GM19023 (cell line): ENCODE results near the gene EDEM1.
A peak's percentile ranks its signal among the peaks of the same experiment; 100 is the strongest.

Experiments used
- ATAC-seq: cut with Tn5 transposase; IDR thresholded peaks from one replicate; pipeline ENCODE4 v1.9.1; 2021; ENCODE audit warnings: mild to moderate bottlenecking, moderate library complexity; ENCODE audit not compliant: unreplicated experiment

The EDEM1 gene

DNA sequence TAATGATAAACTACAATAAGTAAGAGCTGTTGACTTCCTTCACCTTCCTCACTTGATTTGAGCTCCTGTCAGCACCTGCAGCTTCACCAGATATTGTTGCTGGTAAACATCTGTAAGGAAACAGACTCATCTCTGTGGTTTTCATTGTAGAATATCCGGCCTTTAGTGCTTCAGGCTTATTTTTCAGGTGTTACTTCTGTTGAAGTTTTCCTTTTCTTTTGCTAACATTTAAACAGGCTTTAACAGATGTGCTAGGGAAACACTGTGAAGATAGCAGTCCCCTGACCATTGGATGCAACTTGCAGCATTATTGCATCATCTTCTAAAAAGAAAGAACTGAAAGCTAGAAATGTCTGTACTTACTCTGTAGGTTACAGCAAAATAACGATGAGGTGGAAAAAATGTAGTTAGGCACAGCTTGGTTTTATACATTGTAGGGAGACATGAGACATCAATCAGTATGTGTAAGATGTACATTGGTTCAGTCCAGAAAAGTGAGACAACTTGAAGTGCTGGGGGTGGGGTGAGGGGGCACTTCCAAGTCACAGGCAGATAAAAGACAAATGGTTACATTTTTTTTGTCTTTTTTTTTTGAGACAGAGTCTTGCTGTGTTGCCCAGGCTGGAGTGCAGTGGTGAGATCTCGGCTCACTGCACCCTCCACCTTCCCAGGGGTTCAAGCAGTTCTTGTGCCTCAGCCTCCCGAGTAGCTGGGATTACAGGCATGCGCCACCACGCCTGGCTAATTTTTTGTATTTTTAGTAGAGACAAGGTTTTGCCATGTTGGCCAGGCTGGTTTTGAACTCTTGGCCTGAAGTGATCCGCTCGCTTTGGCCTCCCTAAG lies 10.2 kb downstream of the EDEM1 start:
- ATAC-seq, result peak; percentile 82

- no peak for ATAC-seq
These were observed 10.8 kb downstream of the EDEM1 start for GRCh38 chr3:5198313-5198677.

DNA sequence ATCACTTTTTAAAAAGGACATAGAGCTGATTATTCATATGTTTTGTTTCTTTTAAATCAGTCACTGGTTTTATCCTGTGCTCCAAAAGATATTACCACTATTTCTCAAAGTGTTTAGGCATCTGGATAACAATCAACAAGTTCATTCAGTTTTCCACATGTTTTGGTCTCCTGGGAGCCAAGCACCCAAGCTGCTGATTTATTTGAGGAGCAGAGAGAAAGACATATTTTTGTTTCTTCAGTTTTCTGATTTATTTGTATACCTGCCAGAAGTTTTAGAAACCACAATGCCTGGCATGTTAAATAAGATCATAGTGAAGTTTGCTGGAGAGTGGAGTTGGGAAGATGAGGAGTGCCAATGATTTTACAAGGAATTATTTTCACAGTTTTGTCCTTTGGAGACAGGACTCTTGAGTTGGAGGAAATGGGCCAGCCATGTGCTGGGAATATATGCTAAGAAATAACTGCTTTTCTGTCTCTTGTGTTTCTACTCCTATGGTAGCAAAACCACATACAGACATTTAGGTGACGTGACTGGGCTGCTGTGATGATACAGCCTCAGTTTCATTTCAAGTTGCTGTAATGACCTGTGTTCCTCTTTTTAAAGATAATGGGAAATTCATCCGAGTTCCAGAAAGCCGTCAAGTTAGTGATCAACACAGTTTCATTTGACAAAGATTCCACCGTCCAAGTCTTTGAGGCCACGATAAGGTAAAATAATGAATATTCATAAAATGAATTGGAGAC lies 11.7 kb downstream of the EDEM1 start:
- peak; percentile 26 for ATAC-seq

DNA sequence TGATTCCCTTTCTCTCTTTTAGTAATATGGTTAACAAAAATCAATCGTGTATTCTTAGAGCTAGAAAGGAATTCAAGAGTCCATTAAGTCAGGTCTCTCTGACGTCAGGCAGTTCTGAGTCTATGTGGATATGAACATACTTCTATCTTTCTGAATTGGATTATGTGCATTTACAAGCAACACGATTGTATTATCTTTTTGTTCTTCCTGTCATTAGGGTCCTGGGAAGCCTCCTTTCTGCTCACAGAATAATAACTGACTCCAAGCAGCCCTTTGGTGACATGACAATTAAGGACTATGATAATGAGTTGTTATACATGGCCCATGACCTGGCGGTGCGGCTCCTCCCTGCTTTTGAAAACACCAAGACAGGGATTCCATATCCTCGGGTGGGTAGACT lies 14.0 kb downstream of the EDEM1 start:
- no peak for ATAC-seq

DNA sequence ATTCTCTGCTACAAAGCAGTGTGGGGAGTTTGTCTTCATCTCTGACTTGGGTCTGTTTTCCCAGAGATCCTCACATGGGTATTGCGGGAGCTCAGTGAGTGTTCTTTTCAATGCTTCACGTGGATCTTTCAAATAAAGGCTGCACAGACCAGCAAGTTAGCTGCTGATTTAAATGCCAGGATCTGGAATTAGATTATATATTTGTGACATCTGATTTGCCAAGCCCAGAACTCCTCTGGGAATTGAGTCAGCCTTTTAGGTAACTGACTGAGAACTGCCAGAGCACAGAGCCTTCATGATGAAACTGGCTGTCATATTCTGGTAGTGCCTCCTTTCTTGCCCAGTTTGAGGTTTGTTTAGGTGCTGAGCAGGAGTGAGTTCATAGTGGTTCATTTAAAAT lies 14.7 kb downstream of the EDEM1 start:
- ATAC-seq, result no peak

- ATAC-seq, result peak; percentile 98
These were observed 17.8 kb downstream of the EDEM1 start for GRCh38 chr3:5205165-5205941.

DNA sequence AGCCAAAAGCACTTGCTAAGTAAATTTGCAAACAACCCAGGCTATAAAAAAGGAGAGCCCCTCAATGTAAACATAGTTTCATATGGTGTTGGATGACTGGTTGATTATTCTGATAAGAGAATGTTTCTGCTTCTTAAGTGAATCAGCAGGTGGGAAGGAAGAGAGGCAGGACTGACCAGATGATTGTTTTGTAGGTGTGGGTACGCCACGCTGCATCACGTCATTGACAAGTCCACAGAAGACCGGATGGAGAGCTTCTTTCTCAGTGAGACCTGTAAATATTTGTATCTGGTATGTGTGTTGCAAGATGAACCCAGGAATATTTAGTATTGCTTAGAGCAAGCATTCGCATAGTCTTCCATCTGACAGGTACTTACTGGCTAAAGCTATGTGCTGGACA lies 23.4 kb downstream of the EDEM1 start:
- no peak for ATAC-seq

DNA sequence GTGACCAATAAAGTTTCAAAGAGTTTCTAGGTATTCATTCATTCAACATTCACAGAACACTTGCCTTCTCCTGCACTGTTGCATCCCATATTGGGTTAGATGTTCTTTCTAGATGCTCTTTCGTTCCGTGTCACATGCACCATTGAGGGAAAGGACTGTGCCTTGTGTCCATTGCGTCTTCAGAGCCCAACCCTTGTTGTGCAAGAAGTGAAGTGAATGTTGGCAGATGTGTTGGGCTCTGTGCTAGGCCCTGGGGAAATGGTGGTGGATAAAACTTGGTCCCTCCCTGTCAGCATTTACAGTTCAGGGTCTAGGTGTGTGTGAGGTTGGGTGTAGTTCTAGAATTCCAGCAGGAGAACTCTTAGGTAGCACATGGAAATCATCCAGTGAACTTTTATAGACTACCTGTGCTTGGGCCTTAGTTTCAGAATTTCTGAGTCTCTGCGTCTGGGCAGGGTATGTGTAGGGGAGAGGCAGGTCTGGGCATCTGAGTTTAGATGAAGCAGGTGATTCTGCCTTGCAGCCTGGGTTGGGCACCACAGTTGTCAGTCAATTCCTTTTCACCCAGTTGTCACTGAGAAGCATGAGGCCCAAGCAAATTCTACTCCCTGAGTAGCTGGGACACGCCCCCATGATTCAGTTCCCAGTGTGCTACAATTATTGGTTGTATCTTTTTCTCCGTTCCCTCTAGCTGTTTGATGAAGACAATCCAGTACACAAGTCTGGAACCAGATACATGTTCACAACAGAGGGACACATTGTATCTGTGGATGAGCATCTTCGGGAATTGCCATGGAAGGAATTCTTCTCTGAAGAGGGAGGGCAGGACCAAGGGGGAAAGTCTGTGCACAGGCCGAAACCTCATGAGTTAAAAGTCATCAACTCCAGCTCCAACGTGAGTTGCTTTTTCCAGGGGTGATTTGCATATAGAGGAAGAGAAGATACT lies 25.4 kb downstream of the EDEM1 start:
- ATAC-seq, result no peak

- no peak for ATAC-seq
These were observed 26.1 kb downstream of the EDEM1 start for GRCh38 chr3:5213574-5213966.

DNA sequence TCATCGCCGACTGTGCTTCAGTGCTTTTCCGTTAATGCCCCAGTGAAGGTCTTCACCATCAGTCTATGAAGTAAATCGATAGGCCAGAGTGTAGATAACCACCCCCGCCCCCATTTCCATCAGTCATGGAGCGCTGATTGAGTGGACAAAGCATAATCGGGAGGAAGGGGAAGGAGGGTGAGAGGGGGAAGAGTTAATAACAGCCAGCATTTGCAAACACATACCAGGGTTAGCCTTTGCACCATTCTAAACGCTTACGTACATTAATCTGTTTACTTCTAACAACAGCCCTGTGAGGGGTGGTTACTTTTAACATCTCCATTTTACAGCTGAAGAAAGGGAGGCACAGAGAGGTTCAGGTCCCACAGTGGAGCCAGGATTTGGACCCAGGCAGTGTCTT lies 26.8 kb downstream of the EDEM1 start:
- no peak for ATAC-seq

GRCh38 chr3:5217824-5218595 lies 30.5 kb downstream of the EDEM1 start:
- no peak for ATAC-seq

DNA sequence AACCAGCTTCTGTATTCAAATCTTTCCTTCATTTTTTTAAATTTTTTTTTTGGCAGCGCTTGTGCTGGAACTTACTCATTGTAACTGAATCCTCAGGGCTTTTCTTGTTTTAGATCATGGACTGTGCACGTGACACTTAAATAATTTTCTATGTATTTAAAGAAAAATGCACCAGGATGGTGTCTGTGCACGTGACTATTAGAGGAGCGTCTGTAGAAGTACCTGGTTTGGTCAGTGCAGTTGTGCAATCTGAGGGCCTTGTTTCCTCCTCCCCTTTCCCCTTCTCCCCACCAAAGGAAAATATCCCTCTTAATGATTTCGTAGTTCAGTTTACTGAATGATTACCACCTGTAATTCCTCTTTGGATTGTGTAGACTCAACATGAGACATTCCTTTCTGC lies 31.3 kb downstream of the EDEM1 start:
- no peak for ATAC-seq

GRCh38 chr3:5219216-5219615 lies 31.7 kb downstream of the EDEM1 start:
- no peak for ATAC-seq

GRCh38 chr3:5220193-5220592 lies 32.7 kb downstream of the EDEM1 start:
- no peak for ATAC-seq

- no peak for ATAC-seq
These were observed 33.3 kb downstream of the EDEM1 start for GRCh38 chr3:5220667-5221431.

DNA sequence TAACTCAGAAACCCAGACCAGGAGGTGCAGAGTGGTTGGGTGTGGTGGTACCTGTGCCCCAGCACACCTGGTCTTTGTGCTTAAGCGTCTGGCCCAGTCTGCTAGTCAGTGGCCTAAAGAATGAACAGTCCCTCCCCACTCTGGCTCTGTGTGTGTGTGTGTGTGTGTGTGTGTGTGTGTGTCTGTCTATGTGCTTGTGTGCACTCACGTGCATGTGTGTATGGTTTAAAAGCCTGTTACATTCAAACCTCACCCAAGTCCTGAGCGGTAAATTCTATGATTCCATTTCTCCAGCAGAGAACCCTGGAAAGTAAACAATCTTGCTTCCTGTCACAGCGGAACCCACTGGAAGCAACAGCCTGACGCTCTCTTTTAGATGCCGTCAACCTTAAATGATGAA lies 34.2 kb downstream of the EDEM1 start:
- no peak for ATAC-seq

DNA sequence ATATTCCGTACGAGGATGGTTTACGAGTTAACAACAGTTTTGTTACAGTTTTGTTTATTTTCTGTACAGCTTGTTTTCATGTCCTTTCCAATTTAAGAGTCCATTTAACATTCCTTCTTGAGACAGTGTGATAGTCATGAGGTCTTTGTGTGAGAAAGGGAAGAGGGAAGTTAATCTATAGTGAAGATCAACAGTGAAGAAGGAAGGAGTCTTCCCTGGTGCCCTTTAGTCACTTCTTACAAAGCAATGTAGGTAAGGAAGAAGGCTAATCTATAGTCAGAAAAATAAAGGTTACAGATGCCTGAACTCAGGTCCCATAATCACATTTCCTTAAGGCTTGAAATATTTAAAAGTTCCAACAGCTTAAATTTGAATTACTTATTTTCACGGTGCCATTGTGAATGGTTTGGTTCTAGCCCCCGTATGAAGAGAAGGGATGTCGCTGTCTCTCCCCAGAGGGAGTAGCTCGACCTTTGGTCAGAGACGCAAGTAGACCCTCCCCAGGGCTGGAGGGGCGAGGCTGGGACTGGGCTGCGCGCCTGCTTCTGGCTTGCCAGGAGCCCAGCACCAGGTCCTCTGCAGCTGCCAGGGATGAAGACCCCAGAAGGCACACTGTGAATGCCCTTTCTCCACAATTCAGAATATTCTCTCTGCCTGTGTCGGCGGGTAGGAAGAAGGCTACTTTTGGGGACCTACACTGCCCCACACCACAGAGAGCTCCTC lies 34.9 kb downstream of the EDEM1 start:
- ATAC-seq, result no peak

DNA sequence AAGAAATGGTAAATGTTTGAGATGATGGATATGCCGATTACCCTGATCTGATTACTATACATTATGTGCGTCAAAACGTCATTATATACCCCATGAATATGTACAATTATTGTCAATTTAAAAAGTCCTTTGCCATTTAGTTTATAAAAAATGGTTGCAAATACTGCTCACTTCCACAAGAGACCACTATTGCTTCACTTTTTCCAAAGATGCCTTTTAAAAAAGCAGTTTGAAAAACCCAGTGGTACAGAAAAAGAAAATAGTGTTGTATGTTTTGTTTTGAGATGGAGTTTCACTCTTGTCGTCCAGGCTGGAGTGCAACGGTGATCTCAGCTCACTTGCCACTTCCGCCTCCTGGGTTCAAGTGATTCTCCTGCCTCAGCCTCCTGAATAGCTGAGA lies 39.3 kb downstream of the EDEM1 start:
- no peak for ATAC-seq
